GM10266 (cell line): ENCODE results near the gene RYR3.

Experiments used
- DNase-seq: peaks from one replicate; pipeline ENCODE4 v3.0.0; 2012; ENCODE audit errors: extremely low spot score
- CTCF ChIP-seq: IDR thresholded peaks from 2 replicates; pipeline ENCODE4 v1.5.1; 2012; ENCODE audit warnings: mild to moderate bottlenecking, low read depth; ENCODE audit not compliant: control insufficient read depth, insufficient read depth; ENCODE audit errors: missing control alignments

The RYR3 gene

GRCh38 chr15:33454346-33454745 is 143.6 kb downstream of the RYR3 start:
- TF ChIP-seq CTCF = no peak

GRCh38 chr15:33454996-33455395 is 144.2 kb downstream of the RYR3 start:
- no peak for TF ChIP-seq CTCF
- DNase-seq = no peak

More at GRCh38 chr15:33454346-33454745, 143.6 kb downstream of the RYR3 start:
- no peak for DNase-seq

- no peak for DNase-seq
Observed at GRCh38 chr15:33458421-33458820, 147.7 kb downstream of the RYR3 start.

GRCh38 chr15:33460166-33460805 is 149.5 kb downstream of the RYR3 start:
- no peak for DNase-seq
- no peak for TF ChIP-seq CTCF

More at GRCh38 chr15:33458421-33458820, 147.7 kb downstream of the RYR3 start:
- no peak for TF ChIP-seq CTCF

GRCh38 chr15:33461671-33462070 is 150.9 kb downstream of the RYR3 start:
- no peak for TF ChIP-seq CTCF
- DNase-seq = no peak

- DNase-seq = no peak
- TF ChIP-seq CTCF = no peak
Observed at GRCh38 chr15:33467146-33467815, 156.5 kb downstream of the RYR3 start.

GRCh38 chr15:33467816-33468163 is 157.0 kb downstream of the RYR3 start:
- no peak for TF ChIP-seq CTCF
- no peak for DNase-seq
